ENCODE results near the gene ETV6.

The ETV6 gene

GRCh38 chr12:11710906-11711305 is 61.4 kb downstream of the ETV6 start:
- TF ChIP-seq CTCF (IDR thresholded peaks at IDR 0.05) (no peak), ZFX (IDR thresholded peaks at IDR 0.05; ENCODE audit: borderline replicate concordance) (no peak)
- no peak overlapping the region for H3K27ac ChIP-seq

GRCh38 chr12:11711651-11712327 is 62.3 kb downstream of the ETV6 start:
- no peak for TF ChIP-seq CTCF (IDR thresholded peaks at IDR 0.05)
- no peak for TF ChIP-seq ZFX (IDR thresholded peaks at IDR 0.05; ENCODE audit: borderline replicate concordance)
- H3K27ac ChIP-seq = no peak overlapping the region

GRCh38 chr12:11712491-11712890 is 63.0 kb downstream of the ETV6 start:
- no peak overlapping the region for H3K27ac ChIP-seq
- TF ChIP-seq ZFX (IDR thresholded peaks at IDR 0.05; ENCODE audit: borderline replicate concordance) = no peak
- TF ChIP-seq CTCF (IDR thresholded peaks at IDR 0.05) = no peak

GRCh38 chr12:11713202-11713601 is 63.7 kb downstream of the ETV6 start:
- TF ChIP-seq ZFX (IDR thresholded peaks at IDR 0.05; ENCODE audit: borderline replicate concordance) (no peak), CTCF (IDR thresholded peaks at IDR 0.05) (no peak)
- H3K27ac ChIP-seq = no peak overlapping the region

GRCh38 chr12:11714626-11715025 is 65.2 kb downstream of the ETV6 start:
- no peak for TF ChIP-seq ZFX (IDR thresholded peaks at IDR 0.05; ENCODE audit: borderline replicate concordance)
- no peak for TF ChIP-seq CTCF (IDR thresholded peaks at IDR 0.05)
- H3K27ac ChIP-seq = no peak overlapping the region

GRCh38 chr12:11715621-11716020 is 66.1 kb downstream of the ETV6 start:
- H3K27ac ChIP-seq = no peak overlapping the region
- no peak for TF ChIP-seq ZFX (IDR thresholded peaks at IDR 0.05; ENCODE audit: borderline replicate concordance)
- TF ChIP-seq CTCF (IDR thresholded peaks at IDR 0.05) = no peak

GRCh38 chr12:11716794-11717518 is 67.5 kb downstream of the ETV6 start:
- no peak for TF ChIP-seq ZFX (IDR thresholded peaks at IDR 0.05; ENCODE audit: borderline replicate concordance)
- TF ChIP-seq CTCF (IDR thresholded peaks at IDR 0.05) = no peak
- H3K27ac ChIP-seq = no peak overlapping the region
